ENCODE results near the gene KLHL8. TPM values are rescaled to one million over a fixed set of nuclear protein-coding genes. Genes with fewer than 3 reads are reported as not detected.
A peak's percentile ranks its signal among the peaks of the same experiment; 100 is the strongest.

The KLHL8 gene
- total and polyA plus RNA-seq, 2 donors (not counting 1 experiment from before 2014, with no cell fraction given), result 2.3 to 14.3 TPM

GRCh38 chr4:87120010-87120409 is 100.4 kb downstream of the KLHL8 start:
- H3K4me1 Mint-ChIP-seq, result peaks cover 24% of the 10 kb centered on the region
- H3K4me1 ChIP-seq (ENCODE audit: control insufficient read depth in 2 of 2, insufficient read depth in 2 of 2, low read length in 2 of 2), result peaks cover 0 to 4% of the 10 kb centered on the region in 2 donors
- no peaks in the 10 kb centered on the region for H3K27me3 Mint-ChIP-seq
- no peak overlapping the region for H3K27ac ChIP-seq (ENCODE audit: low read length in 2 of 2)
- 92% methylated on average over 2 of the region's 4 CpGs for WGBS (ENCODE audit: insufficient coverage)
- H3K79me2 ChIP-seq (ENCODE audit: control insufficient read depth, insufficient read depth, low read length), result peaks cover 1% of the 10 kb centered on the region
- H3K9me3 ChIP-seq (ENCODE audit: control extremely low read depth in 1 of 3, control insufficient read depth in 2 of 3, insufficient read depth in 1 of 3, low read length in 2 of 3), result no peaks in the 10 kb centered on the region
- H3K4me2 ChIP-seq (replicated peaks; ENCODE audit: low read depth, low read length, poor library complexity, severe bottlenecking), result no peak overlapping the region
- no peak for ATAC-seq (ENCODE audit: low read depth)
- ChIA-PET POLR2A (no interaction called here), CTCF (interaction anchor here (1.1 kb wide), 1 partner anchor 198 kb away, joined by 3 read pairs; no protein-coding TSS in a partner anchor)
- no peak overlapping the region for H3K4me3 ChIP-seq (ENCODE audit: control extremely low read depth in 1 of 5, extremely low read depth in 1 of 5, insufficient read depth in 1 of 5, low read depth in 2 of 5, low read length in 4 of 5)
- peaks cover 6 to 34% of the 10 kb centered on the region in 2 experiments for H3K36me3 ChIP-seq (replicated peaks in 1 of 2; ENCODE audit: control extremely low read depth in 1 of 2, control insufficient read depth in 1 of 2, extremely low read depth in 1 of 2, insufficient read depth in 2 of 2, low read length in 1 of 2)
- no peak for TF ChIP-seq EZH2 (IDR thresholded peaks at IDR 0.05; ENCODE audit: borderline replicate concordance, insufficient read depth, low read depth, low read length, poor library complexity, severe bottlenecking)
- TF ChIP-seq CTCF (IDR thresholded peaks at IDR 0.05), result no peak
- peak overlapping the region; percentile 51 for H3K27ac Mint-ChIP-seq
- intact Hi-C loops (cut with micrococcal nuclease), result no loop called here
- DNase-seq, result no peak
- no peak overlapping the region for H3K4me3 Mint-ChIP-seq
- H4K20me1 ChIP-seq (ENCODE audit: control insufficient read depth, insufficient read depth, low read length, poor library complexity, severe bottlenecking), result peaks cover 28% of the 10 kb centered on the region
- H3K27me3 ChIP-seq (replicated peaks in 1 of 4; ENCODE audit: control extremely low read depth in 1 of 4, control insufficient read depth in 3 of 4, insufficient read depth in 4 of 4, low read length in 3 of 4), result no peaks in the 10 kb centered on the region
- H2AFZ ChIP-seq (ENCODE audit: insufficient read depth, low read depth, low read length, poor library complexity, severe bottlenecking), result no peak overlapping the region
- no peak overlapping the region for H3K9ac ChIP-seq (ENCODE audit: low read length)
- no peaks in the 10 kb centered on the region for H3K9me3 Mint-ChIP-seq (ENCODE audit: insufficient read depth)

- no peak overlapping the region for H3K27ac ChIP-seq (ENCODE audit: low read length in 2 of 2)
- no peaks in the 10 kb centered on the region for H3K27me3 ChIP-seq (replicated peaks in 1 of 4; ENCODE audit: control extremely low read depth in 1 of 4, control insufficient read depth in 3 of 4, insufficient read depth in 4 of 4, low read length in 3 of 4)
- peaks cover 0 to 4% of the 10 kb centered on the region in 2 donors for H3K4me1 ChIP-seq (ENCODE audit: control insufficient read depth in 2 of 2, insufficient read depth in 2 of 2, low read length in 2 of 2)
- no peak overlapping the region for H3K4me3 ChIP-seq (ENCODE audit: control extremely low read depth in 1 of 5, extremely low read depth in 1 of 5, insufficient read depth in 1 of 5, low read depth in 2 of 5, low read length in 4 of 5)
- ATAC-seq (ENCODE audit: low read depth) (no peak), DNase-seq (no peak)
- H2AFZ ChIP-seq (ENCODE audit: insufficient read depth, low read depth, low read length, poor library complexity, severe bottlenecking), result no peak overlapping the region
- WGBS (ENCODE audit: insufficient coverage), result 100% methylated on average over 1 of the region's 2 CpGs
- H3K9me3 ChIP-seq (ENCODE audit: control extremely low read depth in 1 of 3, control insufficient read depth in 2 of 3, insufficient read depth in 1 of 3, low read length in 2 of 3), result no peaks in the 10 kb centered on the region
- TF ChIP-seq CTCF (IDR thresholded peaks at IDR 0.05) (no peak), EZH2 (IDR thresholded peaks at IDR 0.05; ENCODE audit: borderline replicate concordance, insufficient read depth, low read depth, low read length, poor library complexity, severe bottlenecking) (no peak)
- Mint-ChIP-seq H3K9me3 (ENCODE audit: insufficient read depth) (no peaks in the 10 kb centered on the region), H3K27me3 (no peaks in the 10 kb centered on the region), H3K4me1 (peaks cover 24% of the 10 kb centered on the region), H3K27ac (no peak overlapping the region), H3K4me3 (no peak overlapping the region)
- peaks cover 6 to 43% of the 10 kb centered on the region in 2 experiments for H3K36me3 ChIP-seq (replicated peaks in 1 of 2; ENCODE audit: control extremely low read depth in 1 of 2, control insufficient read depth in 1 of 2, extremely low read depth in 1 of 2, insufficient read depth in 2 of 2, low read length in 1 of 2)
- H3K4me2 ChIP-seq (replicated peaks; ENCODE audit: low read depth, low read length, poor library complexity, severe bottlenecking), result no peak overlapping the region
- H3K9ac ChIP-seq (ENCODE audit: low read length), result no peak overlapping the region
- peaks cover 28% of the 10 kb centered on the region for H4K20me1 ChIP-seq (ENCODE audit: control insufficient read depth, insufficient read depth, low read length, poor library complexity, severe bottlenecking)
- ChIA-PET POLR2A (no interaction called here), CTCF (interaction anchor here (1.3 to 1.5 kb wide), 2 partner anchors 32 to 196 kb away, joined by 3 to 4 read pairs; no protein-coding TSS in a partner anchor)
- peaks cover 4% of the 10 kb centered on the region for H3K79me2 ChIP-seq (ENCODE audit: control insufficient read depth, insufficient read depth, low read length)
- intact Hi-C loops (cut with micrococcal nuclease), result no loop called here
Observed at GRCh38 chr4:87118826-87119225, 101.6 kb downstream of the KLHL8 start.

All from B cell (primary cell).